Activated CD8-positive, alpha-beta memory T cell treated with anti-CD3 and anti-CD28 coated beads for 48 hours (primary cell): ENCODE data around the gene STK38.

ENCODE experiments used
- DNase-seq, 3 experiments: peaks; one replicate each; pipeline ENCODE4 v3.0.0-alpha.2; 2020; ENCODE audit warnings: low read depth in 2 of 3, low spot score in 2 of 3

The STK38 gene

GRCh38 chr6:36566418-36566905 is 19.2 kb upstream of the STK38 start:
- DNase-seq = no peak

- no peak for DNase-seq
Measured at GRCh38 chr6:36563928-36564284, 16.6 kb upstream of the STK38 start.

DNA sequence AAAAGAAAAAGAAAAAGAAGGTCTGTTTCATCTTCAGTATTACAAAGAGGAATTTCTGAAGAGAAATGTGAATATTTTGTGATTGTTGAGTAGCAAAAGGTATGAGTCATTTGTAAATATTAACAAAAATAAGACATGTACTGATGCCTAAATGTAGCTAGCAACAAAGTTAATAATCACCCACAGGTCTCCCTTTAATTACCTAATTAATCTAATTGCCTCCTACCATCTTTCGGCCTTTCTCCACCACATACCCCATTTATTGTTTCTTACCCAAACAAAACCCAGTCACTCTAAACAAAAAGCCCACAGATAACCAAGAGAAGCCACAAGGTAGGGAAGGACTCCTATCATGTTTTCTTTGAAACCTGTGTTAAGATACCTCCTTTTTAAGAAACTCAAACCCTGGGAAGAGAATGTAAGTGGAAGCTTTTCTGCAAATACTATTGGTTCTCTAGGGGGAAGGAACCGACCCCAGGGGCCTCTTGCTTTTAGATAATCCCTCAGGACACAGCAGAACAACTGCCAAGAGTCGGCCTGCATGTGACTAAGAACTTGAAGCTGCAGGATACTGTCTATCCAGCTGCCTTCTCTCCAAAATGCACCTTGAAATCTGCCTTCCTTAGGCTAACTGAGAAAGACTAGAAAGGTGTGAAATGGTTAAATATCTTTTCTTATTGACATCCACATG is 16.1 kb upstream of the STK38 start:
- no peak for DNase-seq

- no peak for DNase-seq
Measured at GRCh38 chr6:36560822-36561221, 13.5 kb upstream of the STK38 start.

- no peak for DNase-seq
Measured at GRCh38 chr6:36559011-36559793, 11.9 kb upstream of the STK38 start.

DNA sequence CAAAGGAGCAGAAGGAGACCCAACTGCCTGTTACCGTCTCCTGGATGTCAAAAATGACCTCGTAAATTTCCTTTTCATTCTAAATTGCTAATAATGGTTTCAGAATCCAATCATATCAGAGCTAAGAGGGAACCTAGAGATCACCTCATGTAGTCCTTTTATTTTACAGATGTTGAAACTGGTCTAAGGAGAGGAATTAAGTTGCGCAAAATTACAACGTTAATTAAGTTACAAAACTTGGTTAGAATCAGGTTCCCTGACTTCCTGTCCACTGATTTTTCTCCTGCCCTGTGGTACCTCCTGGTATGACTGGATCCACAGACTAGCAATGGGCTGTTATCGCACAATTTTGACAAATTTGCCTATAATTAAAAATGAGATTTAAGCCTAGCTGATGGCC is 9.0 kb upstream of the STK38 start:
- DNase-seq = no peak

DNA sequence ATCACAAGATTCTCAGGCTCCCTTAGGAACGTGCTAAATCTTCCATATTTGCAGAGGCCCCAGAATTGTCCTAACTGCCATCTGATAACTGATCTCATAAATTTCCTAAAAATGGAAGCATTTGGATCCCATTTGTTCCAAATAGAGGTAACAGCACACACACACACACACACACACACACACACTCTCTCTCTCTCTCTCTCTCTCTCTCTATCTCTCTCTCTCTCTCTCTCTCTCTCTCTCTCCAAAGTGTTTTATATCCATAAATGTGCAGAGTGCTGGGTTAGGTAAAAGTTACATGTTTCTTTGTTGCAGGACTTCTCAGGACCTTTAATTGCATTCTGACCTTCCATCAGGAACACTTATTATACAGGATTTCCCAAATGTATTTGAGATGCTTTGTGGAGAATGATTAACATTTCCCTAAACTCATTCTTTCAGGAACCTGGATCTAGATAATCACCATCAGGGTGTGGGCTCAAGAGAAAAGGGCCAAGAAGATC is 8.5 kb upstream of the STK38 start:
- no peak for DNase-seq

DNA sequence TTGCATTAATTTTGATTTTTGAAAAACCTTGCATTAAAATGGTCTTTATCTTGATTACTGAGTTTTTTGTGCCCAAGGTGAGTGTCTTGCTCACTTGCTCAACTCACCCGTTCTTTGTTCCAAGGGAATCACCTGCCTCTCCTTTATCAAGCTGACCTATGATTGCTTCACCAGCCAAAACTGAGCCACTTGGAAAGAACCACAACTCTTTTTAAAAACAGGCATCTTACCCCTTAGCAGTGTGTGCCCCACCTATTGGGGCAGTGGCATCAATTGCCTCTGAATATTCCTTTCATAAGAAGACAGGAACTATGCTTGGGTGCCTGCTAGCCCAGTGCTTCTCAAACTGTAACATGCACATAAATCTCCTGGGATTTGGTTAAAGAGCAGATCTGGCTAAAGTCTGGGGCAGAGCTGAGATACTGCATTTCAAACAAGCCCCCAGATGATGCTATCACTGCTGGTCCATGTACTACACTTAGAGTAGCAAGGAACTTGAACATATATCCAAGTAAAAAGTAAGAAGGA is 3.3 kb upstream of the STK38 start:
- no peak for DNase-seq

- no peak for DNase-seq
Measured at GRCh38 chr6:36548401-36548743, 1.1 kb upstream of the STK38 start.

- no peak for DNase-seq
Measured at GRCh38 chr6:36547646-36548400, 544 bp upstream of the STK38 start.

DNA sequence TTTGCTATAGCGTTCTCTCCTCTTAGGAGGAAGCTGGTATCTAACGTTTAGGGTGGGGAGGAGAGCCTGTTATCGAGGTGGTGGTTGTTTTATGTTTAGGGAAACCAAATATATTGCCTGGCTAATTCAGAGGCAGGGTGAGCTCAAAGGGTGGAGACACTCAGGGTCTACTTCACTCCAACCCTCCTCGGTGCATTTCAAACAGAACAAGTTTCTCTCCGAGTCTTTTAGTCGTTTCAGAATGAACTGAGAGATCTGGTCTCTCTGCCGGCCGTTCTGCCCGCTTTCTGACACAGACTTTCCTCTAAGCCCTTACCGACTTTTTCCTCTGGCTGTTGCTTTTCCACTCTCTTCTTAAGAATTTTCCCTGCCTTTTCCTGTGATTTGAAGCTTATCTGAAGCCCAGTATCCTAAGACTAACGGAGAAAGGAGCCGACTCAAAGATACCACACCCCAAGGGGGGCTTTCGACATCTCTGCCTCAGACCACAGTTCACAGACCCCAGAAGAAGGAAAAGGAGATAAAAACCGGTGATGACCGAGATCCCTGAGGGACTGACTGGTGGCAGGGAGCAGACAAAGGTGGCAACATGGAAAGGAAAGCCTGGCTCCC is 865 bp downstream of the STK38 start:
- peak in 1 of 3 experiments; percentile 4 for DNase-seq

- no peak for DNase-seq
Measured at GRCh38 chr6:36545767-36546307, 1.4 kb downstream of the STK38 start.

DNA sequence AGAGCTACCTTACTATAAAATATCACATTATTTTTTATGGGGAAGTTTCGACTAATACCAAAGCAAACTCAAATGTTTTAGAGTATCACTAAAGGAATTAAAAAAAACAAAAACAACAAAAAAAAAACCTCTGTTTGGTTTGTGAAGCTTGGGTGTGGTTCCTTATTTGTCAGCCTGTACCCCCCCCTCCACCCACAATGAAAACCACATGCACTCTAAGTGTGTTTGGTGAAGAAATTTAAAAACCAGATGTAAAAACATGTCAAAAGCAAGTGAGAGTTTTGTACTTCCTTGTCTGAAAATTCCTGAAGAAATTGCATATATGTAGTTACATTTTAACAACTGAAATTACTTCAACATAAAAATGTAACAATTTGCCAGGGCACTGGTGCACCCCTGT is 3.1 kb downstream of the STK38 start:
- no peak for DNase-seq

GRCh38 chr6:36542041-36542440 is 5.2 kb downstream of the STK38 start:
- no peak for DNase-seq

- no peak for DNase-seq
Measured at GRCh38 chr6:36539814-36540568, 7.3 kb downstream of the STK38 start.

- no peak for DNase-seq
Measured at GRCh38 chr6:36536873-36537547, 10.3 kb downstream of the STK38 start.

GRCh38 chr6:36533321-36533720 is 14.0 kb downstream of the STK38 start:
- no peak for DNase-seq

- DNase-seq = no peak
Measured at GRCh38 chr6:36526066-36526465, 21.2 kb downstream of the STK38 start.

DNA sequence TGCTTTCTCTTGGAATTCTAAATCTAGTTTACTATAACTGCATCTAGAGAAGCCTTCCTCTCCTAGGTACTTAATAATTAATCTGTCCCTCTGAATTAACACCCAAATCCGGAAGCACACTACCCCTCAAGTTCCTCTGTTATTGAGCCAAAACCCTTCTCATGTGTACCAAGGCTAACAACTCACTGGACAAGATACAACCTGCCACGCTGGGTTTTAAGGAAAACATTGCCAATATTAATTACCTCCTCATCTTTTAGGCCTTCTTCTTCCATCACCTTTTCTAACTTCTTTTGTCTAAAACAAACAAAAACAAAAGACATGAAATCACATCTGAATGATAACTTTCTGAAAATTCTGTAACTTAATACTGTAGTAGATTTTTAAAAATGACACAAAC is 21.9 kb downstream of the STK38 start:
- no peak for DNase-seq

DNA sequence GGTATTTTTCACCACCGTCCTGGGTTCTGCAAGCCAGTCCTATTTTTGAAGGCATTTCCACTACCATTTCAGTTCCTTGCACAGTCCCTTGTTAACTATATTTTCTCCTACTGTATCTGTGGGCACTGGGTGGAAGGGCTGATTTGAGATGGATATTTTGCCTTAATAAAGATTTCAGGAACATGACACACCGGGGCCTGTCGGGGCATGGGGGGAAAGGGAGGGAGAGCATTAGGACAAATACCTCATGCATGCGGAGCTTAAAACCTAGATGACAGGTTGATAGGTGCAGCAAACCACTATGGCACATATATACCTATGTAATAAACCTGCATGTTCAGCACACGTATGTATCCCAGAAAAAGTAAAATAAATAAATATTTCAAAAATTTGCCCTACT is 22.4 kb downstream of the STK38 start:
- no peak for DNase-seq
